ENCODE results near the gene ADAM17. TPM values are rescaled to one million over a fixed set of nuclear protein-coding genes. Genes with fewer than 3 reads are reported as not detected.
"Not testable (repeated sequence)": the region's sequence is repeated elsewhere in the genome, so short reads cannot be mapped to it uniquely, and the experiment has no call there.

Gene ADAM17
- 10 to 100 TPM; 30.3 to 46.7 (median 41.8) TPM for polyA plus RNA-seq (ENCODE audit: insufficient read depth in 1 of 5, insufficient read length in 5 of 5, low replicate concordance in 1 of 5)
- long read RNA-seq, donor 1, full-length matches to known transcripts = 9 of 9 reads
- long read RNA-seq, donor 1, partial matches to known transcripts = 0 of 9 reads
- long read RNA-seq, donor 1, other reads (novel, unspliced or antisense) = 0 of 9 reads
- long read RNA-seq, donor 2, partial matches to known transcripts = 0 of 1 reads
- long read RNA-seq, donor 2, other reads (novel, unspliced or antisense) = 0 of 1 reads
- long read RNA-seq, donor 3, full-length matches to known transcripts = 2 of 2 reads
- long read RNA-seq, donor 3, partial matches to known transcripts = 0 of 2 reads
- long read RNA-seq, donor 3, other reads (novel, unspliced or antisense) = 0 of 2 reads
- long read RNA-seq, donor 4, partial matches to known transcripts = 0 of 2 reads
- long read RNA-seq, donor 4, other reads (novel, unspliced or antisense) = 0 of 2 reads
- long read RNA-seq, donor 5, full-length matches to known transcripts = 2 of 2 reads
- long read RNA-seq, donor 5, partial matches to known transcripts = 0 of 2 reads
- long read RNA-seq, donor 5, other reads (novel, unspliced or antisense) = 0 of 2 reads
- long read RNA-seq, donor 6, full-length matches to known transcripts = 5 of 11 reads
- long read RNA-seq, donor 6, partial matches to known transcripts = 6 of 11 reads
- long read RNA-seq, donor 6, other reads (novel, unspliced or antisense) = 0 of 11 reads
- long read RNA-seq, donor 7, full-length matches to known transcripts = 2 of 2 reads
- long read RNA-seq, donor 7, partial matches to known transcripts = 0 of 2 reads
- long read RNA-seq, donor 7, other reads (novel, unspliced or antisense) = 0 of 2 reads
- long read RNA-seq, donor 8 = 0 reads

GRCh38 chr2:9555297-9556120, at the start of gene ADAM17:
Gene ADAM17 (minus strand): TSS chr2:9555830. CDS start chr2:9555605, 225 bp downstream.
- DNase-seq = peak; percentile 93 to 94

GRCh38 chr2:9602412-9602811, 46.8 kb upstream of the ADAM17 start:
- no peak for DNase-seq

- DNase-seq = no peak
These were observed 45.8 kb upstream of the ADAM17 start for GRCh38 chr2:9601397-9601796.

GRCh38 chr2:9599430-9599829, 43.8 kb upstream of the ADAM17 start:
- DNase-seq = no peak

- no peak for DNase-seq
These were observed 41.1 kb upstream of the ADAM17 start for GRCh38 chr2:9596621-9597311.

- no peak for DNase-seq
These were observed 40.1 kb upstream of the ADAM17 start for GRCh38 chr2:9595746-9596145.

GRCh38 chr2:9595256-9595655, 39.6 kb upstream of the ADAM17 start:
- not testable (repeated sequence) for DNase-seq

GRCh38 chr2:9594366-9595054, 38.9 kb upstream of the ADAM17 start:
- DNase-seq = no peak

GRCh38 chr2:9593925-9594324, 38.3 kb upstream of the ADAM17 start:
- no peak for DNase-seq

- DNase-seq = no peak
These were observed 37.1 kb upstream of the ADAM17 start for GRCh38 chr2:9592699-9593098.

- no peak for DNase-seq
These were observed 35.0 kb upstream of the ADAM17 start for GRCh38 chr2:9590641-9591040.

GRCh38 chr2:9586465-9586864, 30.8 kb upstream of the ADAM17 start:
- DNase-seq = no peak

GRCh38 chr2:9585486-9585885, 29.9 kb upstream of the ADAM17 start:
- no peak for DNase-seq

GRCh38 chr2:9584902-9585301, 29.3 kb upstream of the ADAM17 start:
- DNase-seq = not testable (repeated sequence)

GRCh38 chr2:9582624-9583023, 27.0 kb upstream of the ADAM17 start:
- no peak for DNase-seq

GRCh38 chr2:9578467-9579235, 23.0 kb upstream of the ADAM17 start:
- no peak for DNase-seq

GRCh38 chr2:9574331-9574730, 18.7 kb upstream of the ADAM17 start:
- peak; percentile 21 to 29 for DNase-seq

GRCh38 chr2:9573840-9574239, 18.2 kb upstream of the ADAM17 start:
- DNase-seq = no peak

GRCh38 chr2:9573013-9573720, 17.5 kb upstream of the ADAM17 start:
- DNase-seq = no peak

Data from right lung (tissue), 10 donors.